ENCODE data around the gene TRIM71.

Gene TRIM71

DNA sequence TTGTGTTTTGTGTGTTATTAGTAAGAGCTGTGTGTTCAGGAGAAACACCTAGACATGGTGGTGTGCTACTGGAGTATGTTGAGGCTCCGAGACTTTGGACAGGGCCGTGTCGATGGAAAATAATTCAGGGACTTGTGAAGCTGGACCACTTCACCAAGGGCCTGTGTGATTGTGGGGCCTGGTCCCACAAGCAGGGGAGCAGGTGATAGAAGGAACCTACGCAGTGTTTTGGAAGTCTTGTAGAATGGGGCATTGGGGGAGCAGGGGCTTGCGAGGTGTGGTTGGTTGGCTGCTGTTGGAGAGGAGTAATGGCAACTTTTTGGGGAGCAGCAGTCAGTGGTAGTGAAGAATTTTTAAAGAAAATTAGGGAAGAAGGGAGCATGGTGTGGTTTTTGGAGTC lies 48.7 kb downstream of the TRIM71 start:
- Histone ChIP-seq H3K79me2 (ENCODE audit: insufficient read depth, low read length) (no peaks in the 10 kb centered on the region), H2AFZ (ENCODE audit: low read length) (no peak overlapping the region), H3K9ac (ENCODE audit: low read length) (no peak overlapping the region), H3K9me2 (ENCODE audit: low read depth, low read length) (no peaks in the 10 kb centered on the region), H3K9me3 (ENCODE audit: low read length) (no peaks in the 10 kb centered on the region), H3K36me3 (ENCODE audit: insufficient read depth, low read length) (no peaks in the 10 kb centered on the region), H3K4me1 (ENCODE audit: insufficient read depth, low read length, severe bottlenecking) (no peaks in the 10 kb centered on the region), H3K4me2 (ENCODE audit: low read length) (no peak overlapping the region), H3K27me3 (ENCODE audit: insufficient read depth, low read length) (no peaks in the 10 kb centered on the region), H3K27ac (ENCODE audit: low read depth, low read length, poor library complexity, severe bottlenecking) (no peak overlapping the region), H4K20me1 (ENCODE audit: insufficient read depth, low read length) (no peaks in the 10 kb centered on the region), H3F3A (ENCODE audit: insufficient read depth, low read length) (no peaks in the 10 kb centered on the region), H3K4me3 (ENCODE audit: low read depth, low read length, poor library complexity, severe bottlenecking) (no peak overlapping the region)
- TF ChIP-seq EZH2 (IDR thresholded peaks at IDR 0.05; ENCODE audit: borderline replicate concordance, low read length) (no peak), CTCF (IDR thresholded peaks at IDR 0.05; ENCODE audit: low read length) (no peak)

DNA sequence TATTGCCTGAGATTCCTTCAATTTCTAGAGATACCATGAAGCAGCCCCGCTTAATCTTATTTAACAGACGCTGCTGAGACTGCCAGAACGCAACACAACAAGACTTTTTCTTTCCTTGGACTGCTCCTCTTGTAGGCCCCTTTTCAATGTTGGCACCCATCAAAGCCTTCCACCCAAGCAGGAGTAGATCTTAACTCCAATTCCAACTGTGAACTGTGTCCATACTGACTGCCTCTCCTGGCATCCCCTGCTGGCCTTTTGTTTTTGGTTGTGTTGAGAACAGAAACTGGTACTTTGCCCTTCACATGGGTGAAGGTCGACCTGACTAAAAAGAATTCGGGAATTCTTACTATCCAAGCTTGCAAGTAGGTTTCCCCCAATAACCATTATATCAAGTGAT lies 50.2 kb downstream of the TRIM71 start:
- Histone ChIP-seq H3K27ac (ENCODE audit: low read depth, low read length, poor library complexity, severe bottlenecking) (no peak overlapping the region), H4K20me1 (ENCODE audit: insufficient read depth, low read length) (no peaks in the 10 kb centered on the region), H3K27me3 (ENCODE audit: insufficient read depth, low read length) (no peaks in the 10 kb centered on the region), H2AFZ (ENCODE audit: low read length) (no peak overlapping the region), H3K36me3 (ENCODE audit: insufficient read depth, low read length) (no peaks in the 10 kb centered on the region), H3K79me2 (ENCODE audit: insufficient read depth, low read length) (no peaks in the 10 kb centered on the region), H3K9ac (ENCODE audit: low read length) (no peak overlapping the region), H3F3A (ENCODE audit: insufficient read depth, low read length) (no peaks in the 10 kb centered on the region), H3K9me3 (ENCODE audit: low read length) (no peaks in the 10 kb centered on the region), H3K9me2 (ENCODE audit: low read depth, low read length) (no peaks in the 10 kb centered on the region), H3K4me1 (ENCODE audit: insufficient read depth, low read length, severe bottlenecking) (no peaks in the 10 kb centered on the region), H3K4me2 (ENCODE audit: low read length) (no peak overlapping the region), H3K4me3 (ENCODE audit: low read depth, low read length, poor library complexity, severe bottlenecking) (no peak overlapping the region)
- TF ChIP-seq CTCF (IDR thresholded peaks at IDR 0.05; ENCODE audit: low read length) (no peak), EZH2 (IDR thresholded peaks at IDR 0.05; ENCODE audit: borderline replicate concordance, low read length) (no peak)

DNA sequence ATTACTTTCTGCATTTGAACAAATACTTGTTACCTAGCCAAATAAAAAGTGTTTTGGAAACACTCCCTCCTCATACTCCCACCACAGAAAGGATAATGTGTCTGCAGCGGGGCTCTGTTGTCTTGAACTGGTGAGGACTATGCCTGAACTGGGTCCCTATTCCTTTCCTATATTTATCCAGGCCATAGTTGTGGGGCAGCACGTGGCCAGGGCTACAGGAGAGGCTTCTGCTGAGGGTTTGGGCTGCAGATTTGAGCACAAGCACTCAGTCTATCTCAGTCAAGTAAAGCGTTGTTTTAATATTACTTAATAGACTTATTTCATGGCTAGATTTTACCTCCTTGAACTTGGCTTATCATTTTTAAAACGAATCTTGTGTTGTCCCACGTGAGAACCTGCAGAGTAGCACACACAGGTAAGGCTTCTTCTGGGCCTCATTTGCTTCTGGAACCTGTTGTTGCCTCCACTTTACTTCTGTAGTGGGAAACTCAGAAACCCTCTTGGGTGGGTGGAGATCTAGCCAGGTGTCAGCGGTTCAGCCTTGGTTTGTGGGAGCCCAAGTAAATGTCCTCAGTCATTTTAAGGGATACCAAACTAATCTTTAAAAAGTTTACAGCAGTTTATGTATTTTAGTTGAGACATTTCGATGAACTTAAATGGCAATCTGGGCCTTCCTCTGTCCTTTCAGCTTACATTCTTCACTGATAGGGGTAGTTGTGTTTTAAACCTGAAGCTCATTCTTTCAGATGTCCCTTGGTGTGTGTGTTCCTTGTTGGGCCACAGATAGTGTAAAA lies 51.1 kb downstream of the TRIM71 start:
- H2AFZ ChIP-seq (ENCODE audit: low read length): no peak overlapping the region
- H3K4me2 ChIP-seq (ENCODE audit: low read length): no peak overlapping the region
- H3F3A ChIP-seq (ENCODE audit: insufficient read depth, low read length): no peaks in the 10 kb centered on the region
- H3K79me2 ChIP-seq (ENCODE audit: insufficient read depth, low read length): no peaks in the 10 kb centered on the region
- H3K9me2 ChIP-seq (ENCODE audit: low read depth, low read length): no peaks in the 10 kb centered on the region
- no peaks in the 10 kb centered on the region for H3K27me3 ChIP-seq (ENCODE audit: insufficient read depth, low read length)
- no peak for TF ChIP-seq EZH2 (IDR thresholded peaks at IDR 0.05; ENCODE audit: borderline replicate concordance, low read length)
- no peak for TF ChIP-seq CTCF (IDR thresholded peaks at IDR 0.05; ENCODE audit: low read length)
- no peak overlapping the region for H3K9ac ChIP-seq (ENCODE audit: low read length)
- H4K20me1 ChIP-seq (ENCODE audit: insufficient read depth, low read length): no peaks in the 10 kb centered on the region
- H3K27ac ChIP-seq (ENCODE audit: low read depth, low read length, poor library complexity, severe bottlenecking): no peak overlapping the region
- no peaks in the 10 kb centered on the region for H3K36me3 ChIP-seq (ENCODE audit: insufficient read depth, low read length)
- H3K4me1 ChIP-seq (ENCODE audit: insufficient read depth, low read length, severe bottlenecking): no peaks in the 10 kb centered on the region
- H3K4me3 ChIP-seq (ENCODE audit: low read depth, low read length, poor library complexity, severe bottlenecking): no peak overlapping the region
- H3K9me3 ChIP-seq (ENCODE audit: low read length): no peaks in the 10 kb centered on the region
